ENCODE data around the gene ATG4A.

The ATG4A gene

DNA sequence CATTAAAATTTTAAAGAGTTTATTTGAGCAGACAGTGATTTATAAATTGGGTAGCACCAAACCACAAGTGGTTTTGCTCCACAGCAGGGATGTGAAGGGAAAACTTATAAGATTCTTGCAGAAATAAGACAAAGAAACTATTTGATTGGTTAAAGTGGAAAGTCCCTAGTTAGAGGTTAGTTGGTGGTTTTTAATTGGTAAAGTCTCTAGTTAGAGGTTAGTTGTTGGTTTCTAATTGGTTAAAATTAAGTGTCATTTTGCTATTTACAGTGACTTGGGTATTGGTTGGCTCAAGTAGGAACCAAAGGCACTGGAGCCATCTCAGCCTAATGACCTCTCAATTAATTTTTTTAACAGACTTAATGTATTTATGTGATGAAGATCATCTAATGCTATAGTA lies 23.0 kb downstream of the ATG4A start:
- DNase-seq (ENCODE audit: low spot score) (no peak), ATAC-seq (ENCODE audit: low read depth) (no peak)
- H3K4me3 ChIP-seq (ENCODE audit: severe bottlenecking), result no peak overlapping the region
- H3K36me3 ChIP-seq (ENCODE audit: low read depth), result no peaks in the 10 kb centered on the region
- no peaks in the 10 kb centered on the region for H3K9me3 ChIP-seq (ENCODE audit: severe bottlenecking)
- no peaks in the 10 kb centered on the region for H3K27me3 ChIP-seq (ENCODE audit: insufficient read depth, poor library complexity, severe bottlenecking)
- no peaks in the 10 kb centered on the region for H3K4me1 ChIP-seq (ENCODE audit: insufficient read depth, poor library complexity, severe bottlenecking)
- TF ChIP-seq, protein P1, sequence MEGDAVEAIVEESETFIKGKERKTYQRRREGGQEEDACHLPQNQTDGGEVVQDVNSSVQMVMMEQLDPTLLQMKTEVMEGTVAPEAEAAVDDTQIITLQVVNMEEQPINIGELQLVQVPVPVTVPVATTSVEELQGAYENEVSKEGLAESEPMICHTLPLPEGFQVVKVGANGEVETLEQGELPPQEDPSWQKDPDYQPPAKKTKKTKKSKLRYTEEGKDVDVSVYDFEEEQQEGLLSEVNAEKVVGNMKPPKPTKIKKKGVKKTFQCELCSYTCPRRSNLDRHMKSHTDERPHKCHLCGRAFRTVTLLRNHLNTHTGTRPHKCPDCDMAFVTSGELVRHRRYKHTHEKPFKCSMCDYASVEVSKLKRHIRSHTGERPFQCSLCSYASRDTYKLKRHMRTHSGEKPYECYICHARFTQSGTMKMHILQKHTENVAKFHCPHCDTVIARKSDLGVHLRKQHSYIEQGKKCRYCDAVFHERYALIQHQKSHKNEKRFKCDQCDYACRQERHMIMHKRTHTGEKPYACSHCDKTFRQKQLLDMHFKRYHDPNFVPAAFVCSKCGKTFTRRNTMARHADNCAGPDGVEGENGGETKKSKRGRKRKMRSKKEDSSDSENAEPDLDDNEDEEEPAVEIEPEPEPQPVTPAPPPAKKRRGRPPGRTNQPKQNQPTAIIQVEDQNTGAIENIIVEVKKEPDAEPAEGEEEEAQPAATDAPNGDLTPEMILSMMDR (IDR thresholded peaks at IDR 0.05; ENCODE audit: poor library complexity, severe bottlenecking), result no peak
- H3K27ac ChIP-seq (ENCODE audit: poor library complexity, severe bottlenecking), result no peak overlapping the region

DNA sequence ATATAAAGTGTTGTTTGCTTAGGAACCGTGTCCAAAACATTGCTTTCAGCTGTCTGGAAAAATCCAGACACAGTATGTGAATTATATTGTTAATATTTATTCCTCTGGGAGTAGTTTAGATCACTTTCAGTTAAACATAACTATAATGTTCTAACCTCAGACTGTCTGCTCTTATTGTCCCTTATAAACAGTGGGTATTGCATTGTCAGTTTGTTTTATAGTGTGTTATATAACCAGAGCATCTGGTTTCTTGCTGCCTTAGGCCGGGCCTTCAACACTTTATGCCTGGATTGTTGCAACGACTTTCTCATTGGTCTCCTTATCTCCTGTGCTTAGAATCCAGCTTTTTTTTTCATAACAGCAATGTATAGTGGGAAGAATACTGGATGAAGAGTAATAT lies 26.4 kb downstream of the ATG4A start:
- no peak for DNase-seq (ENCODE audit: low spot score)
- H3K9me3 ChIP-seq (ENCODE audit: severe bottlenecking), result no peaks in the 10 kb centered on the region
- no peaks in the 10 kb centered on the region for H3K27me3 ChIP-seq (ENCODE audit: insufficient read depth, poor library complexity, severe bottlenecking)
- no peak overlapping the region for H3K4me3 ChIP-seq (ENCODE audit: severe bottlenecking)
- peaks cover 9% of the 10 kb centered on the region for H3K4me1 ChIP-seq (ENCODE audit: insufficient read depth, poor library complexity, severe bottlenecking)
- TF ChIP-seq, protein P1 (IDR thresholded peaks at IDR 0.05; ENCODE audit: poor library complexity, severe bottlenecking), result no peak
- no peaks in the 10 kb centered on the region for H3K36me3 ChIP-seq (ENCODE audit: low read depth)
- no peak overlapping the region for H3K27ac ChIP-seq (ENCODE audit: poor library complexity, severe bottlenecking)
- ATAC-seq (ENCODE audit: low read depth), result no peak

DNA sequence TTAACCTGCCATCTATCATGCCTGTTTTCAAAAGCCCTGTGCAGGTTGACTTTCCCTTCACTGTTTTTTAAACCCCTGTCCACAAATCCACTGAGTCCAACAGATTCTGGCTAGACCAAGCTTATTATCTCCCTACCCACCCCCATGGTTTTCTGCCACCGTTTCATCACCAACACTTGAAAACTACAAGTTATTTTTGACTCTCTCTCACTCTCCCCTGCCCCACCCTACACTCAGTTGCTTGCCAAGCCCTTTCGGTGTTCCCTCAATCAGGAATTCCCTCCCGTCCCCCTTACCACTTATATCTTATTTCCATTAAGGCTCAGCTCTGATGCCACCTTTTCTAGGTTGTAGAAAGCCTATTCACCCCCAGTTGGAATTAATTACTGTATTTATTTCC lies 29.7 kb downstream of the ATG4A start:
- DNase-seq (ENCODE audit: low spot score) (no peak), ATAC-seq (ENCODE audit: low read depth) (no peak)
- Histone ChIP-seq H3K27ac (ENCODE audit: poor library complexity, severe bottlenecking) (no peak overlapping the region), H3K36me3 (ENCODE audit: low read depth) (no peaks in the 10 kb centered on the region), H3K9me3 (ENCODE audit: severe bottlenecking) (no peaks in the 10 kb centered on the region), H3K4me1 (ENCODE audit: insufficient read depth, poor library complexity, severe bottlenecking) (peaks cover 15% of the 10 kb centered on the region), H3K4me3 (ENCODE audit: severe bottlenecking) (no peak overlapping the region), H3K27me3 (ENCODE audit: insufficient read depth, poor library complexity, severe bottlenecking) (no peaks in the 10 kb centered on the region)
- TF ChIP-seq, protein P1 (IDR thresholded peaks at IDR 0.05; ENCODE audit: poor library complexity, severe bottlenecking), result no peak

DNA sequence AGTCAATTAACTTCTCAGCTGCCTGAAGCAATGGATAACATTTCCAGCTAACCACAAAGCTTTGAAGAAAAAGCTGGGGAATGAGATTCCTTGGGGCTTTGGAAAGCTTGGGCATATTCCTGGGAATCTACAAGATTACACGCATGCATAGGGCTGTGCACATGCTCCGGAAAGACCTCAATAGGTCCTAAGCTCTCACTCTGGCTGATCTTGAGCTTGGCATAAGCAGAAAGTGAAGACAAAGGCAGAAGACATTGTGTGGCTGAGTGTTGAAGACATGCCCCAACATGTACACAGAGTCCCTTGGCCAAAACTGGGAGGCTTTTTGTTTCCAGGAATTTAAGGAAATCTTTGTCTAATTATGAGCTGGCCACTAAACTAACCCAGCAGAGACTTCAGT lies 31.2 kb downstream of the ATG4A start:
- TF ChIP-seq, protein P1 (IDR thresholded peaks at IDR 0.05; ENCODE audit: poor library complexity, severe bottlenecking), result no peak
- no peak for DNase-seq (ENCODE audit: low spot score)
- H3K27me3 ChIP-seq (ENCODE audit: insufficient read depth, poor library complexity, severe bottlenecking), result no peaks in the 10 kb centered on the region
- H3K36me3 ChIP-seq (ENCODE audit: low read depth), result no peaks in the 10 kb centered on the region
- no peaks in the 10 kb centered on the region for H3K9me3 ChIP-seq (ENCODE audit: severe bottlenecking)
- peak; percentile 67 for ATAC-seq (ENCODE audit: low read depth)
- peaks cover 15% of the 10 kb centered on the region for H3K4me1 ChIP-seq (ENCODE audit: insufficient read depth, poor library complexity, severe bottlenecking)
- peak overlapping the region; percentile 37 for H3K27ac ChIP-seq (ENCODE audit: poor library complexity, severe bottlenecking)
- no peak overlapping the region for H3K4me3 ChIP-seq (ENCODE audit: severe bottlenecking)

DNA sequence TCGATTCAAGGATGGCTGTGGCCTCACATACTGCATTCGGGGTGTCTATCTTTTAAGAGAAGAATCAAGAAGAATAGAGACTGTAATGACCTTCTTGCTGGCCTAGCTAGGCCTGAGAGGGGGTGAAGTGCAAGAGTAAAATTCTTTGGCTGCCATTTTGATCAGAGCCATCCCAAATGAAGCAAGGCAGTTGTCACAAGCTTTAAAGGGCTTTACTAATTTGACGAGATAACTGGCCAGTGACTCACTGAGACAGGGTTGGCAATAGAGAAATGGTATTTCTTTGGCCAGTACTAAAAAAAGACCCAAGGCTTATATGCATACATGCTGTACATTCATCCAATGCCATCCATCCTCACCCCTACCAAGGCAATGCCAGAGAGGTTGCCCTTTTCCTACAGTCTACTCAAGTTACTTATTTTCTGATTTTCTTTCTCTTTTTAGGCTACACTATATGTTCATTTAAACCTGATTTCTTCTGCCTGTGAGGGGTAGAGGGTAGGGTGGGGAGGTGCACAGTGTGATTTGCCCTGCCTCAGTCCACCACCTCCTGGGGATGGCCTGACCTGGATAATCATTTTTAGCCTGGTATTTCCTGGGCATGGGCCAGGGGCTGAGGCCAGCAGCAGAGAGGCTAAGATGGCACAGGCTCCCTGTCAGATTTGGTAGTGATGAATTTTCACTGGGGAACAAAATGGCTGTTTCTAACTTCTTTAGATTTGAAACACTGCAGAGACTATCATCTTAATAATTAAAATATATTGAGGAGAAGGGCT lies 32.2 kb downstream of the ATG4A start:
- no peaks in the 10 kb centered on the region for H3K9me3 ChIP-seq (ENCODE audit: severe bottlenecking)

More for the DNA sequence above, 32.2 kb downstream of the ATG4A start:
- ATAC-seq (ENCODE audit: low read depth) (no peak), DNase-seq (ENCODE audit: low spot score) (no peak)
- Histone ChIP-seq H3K27ac (ENCODE audit: poor library complexity, severe bottlenecking) (peak overlapping the region; percentile 37), H3K36me3 (ENCODE audit: low read depth) (no peaks in the 10 kb centered on the region), H3K27me3 (ENCODE audit: insufficient read depth, poor library complexity, severe bottlenecking) (no peaks in the 10 kb centered on the region), H3K4me1 (ENCODE audit: insufficient read depth, poor library complexity, severe bottlenecking) (peaks cover 15% of the 10 kb centered on the region), H3K4me3 (ENCODE audit: severe bottlenecking) (no peak overlapping the region)
- TF ChIP-seq, protein P1 (IDR thresholded peaks at IDR 0.05; ENCODE audit: poor library complexity, severe bottlenecking), result no peak

Data from RWPE2 (cell line).